GM12878 (cell line): ENCODE data around the gene NCDN. TPM values are rescaled to one million over a fixed set of nuclear protein-coding genes. Genes with fewer than 3 reads are reported as not detected.

ENCODE experiments used
- ATAC-seq: fragments of 200-7000 bp; cut with Tn5 transposase; 3 replicates; pipeline ENCODE4 v1.9.1; 2020; ENCODE audit warnings: mild to moderate bottlenecking, moderate library complexity
- BruUV-seq: library from RNA; stranded (reverse); fragments of 400-500 nt; replicated peaks from 2 replicates; lab custom pipeline; 2021; lab: Mats Ljungman, UMichigan
- CTCF ChIA-PET: fragments of 300-600 bp; sonication (Branson Sonifier 250); formaldehyde crosslinking; extraction: SDS; loops from one replicate; lab custom pipeline; 2021; ENCODE audit warnings: inconsistent platforms; lab: Yijun Ruan, JAX
- POLR2A ChIA-PET: fragments of 350-600 bp; formaldehyde crosslinking; extraction: SDS; loops from one replicate; lab custom pipeline; 2021; ENCODE audit warnings: inconsistent platforms; lab: Charles Lee
- RAD21 ChIA-PET: fragments of 300-600 bp; sonication (Branson Sonifier 250); formaldehyde crosslinking; loops from one replicate; lab custom pipeline; 2023; ENCODE audit warnings: antibody characterized with exemption; ENCODE audit not compliant: unreplicated experiment; lab: Charles Lee
- SMC1A ChIA-PET: fragments of 300-600 bp; sonication (Branson Sonifier 250); formaldehyde crosslinking; loops from one replicate; lab custom pipeline; 2023; ENCODE audit not compliant: unreplicated experiment, uncharacterized antibody; lab: Charles Lee
- DNase-seq: peaks from one replicate; pipeline ENCODE4 v3.0.0-alpha.2; 2011; ENCODE audit warnings: low read depth, low spot score
- FAIRE-seq: peaks from 3 replicates; lab custom pipeline; 2011; peaks lifted over from hg19 to GRCh38; lab: Jason Lieb, UNC
- H2AFZ ChIP-seq: 2 replicates; pipeline ENCODE4 v1.6.0; 2011; ENCODE audit warnings: low read depth, low read length, control low read depth; ENCODE audit not compliant: control insufficient read depth
- H3K27ac ChIP-seq: 2 replicates; pipeline ENCODE4 v1.5.1; 2011; ENCODE audit warnings: control low read depth; ENCODE audit not compliant: control insufficient read depth, insufficient read depth
- H3K27me3 ChIP-seq, 2 experiments: replicated peaks in 1 of 2; 2 replicates each; pipeline versions ENCODE4 v1.6.0 to v1.6.1; 2011; ENCODE audit warnings: low read length in 1 of 2; ENCODE audit not compliant: control insufficient read depth in 2 of 2, insufficient read depth in 2 of 2
- H3K36me3 ChIP-seq, 2 experiments: 2 replicates each; pipeline ENCODE4 v1.5.1; 2011; ENCODE audit warnings: low read length in 1 of 2; ENCODE audit not compliant: control insufficient read depth in 2 of 2, insufficient read depth in 2 of 2
- H3K4me1 ChIP-seq: 2 replicates; pipeline ENCODE4 v1.6.1; 2011; ENCODE audit warnings: mild to moderate bottlenecking, low read length, moderate library complexity, mixed read lengths; ENCODE audit not compliant: control insufficient read depth, insufficient read depth
- H3K4me2 ChIP-seq: 2 replicates; pipeline ENCODE4 v1.6.0; 2011; ENCODE audit warnings: control low read depth; ENCODE audit not compliant: control insufficient read depth, insufficient read depth
- H3K4me3 ChIP-seq: fragments of 200-600 bp; sonication (generic); 2 replicates; pipeline ENCODE4 v1.5.1; 2016
- H3K79me2 ChIP-seq: 2 replicates; pipeline ENCODE4 v1.6.0; 2011; ENCODE audit warnings: low read length; ENCODE audit not compliant: control insufficient read depth, insufficient read depth
- H3K9ac ChIP-seq: 2 replicates; pipeline ENCODE4 v1.8.0; 2011; ENCODE audit warnings: low read length, control low read depth, mixed read lengths; ENCODE audit not compliant: control insufficient read depth, insufficient read depth
- H3K9me3 ChIP-seq: replicated peaks from 3 replicates; pipeline ENCODE4 v1.5.1; 2011; ENCODE audit warnings: mild to moderate bottlenecking, low read length; ENCODE audit not compliant: control insufficient read depth, insufficient read depth
- H4K20me1 ChIP-seq: 2 replicates; pipeline ENCODE4 v1.6.0; 2011; ENCODE audit not compliant: control insufficient read depth, insufficient read depth
- ESRRA ChIP-seq: IDR thresholded peaks from 2 replicates; pipeline ENCODE4 v1.6.1; 2012; ENCODE audit warnings: mild to moderate bottlenecking, low read length, improper control_type of control experiment
- WGBS: methylation state at CpG from one replicate; pipeline ENCODE4 v1.1.6; 2016; ENCODE audit warnings: low lambda C conversion rate; ENCODE audit not compliant: insufficient replicate concordance, insufficient coverage; ENCODE audit errors: missing lambda C conversion rate; 5-methylcytosine and 5-hydroxymethylcytosine counted together
- in situ Hi-C: fragments of 300-500 bp; cut with MboI; formaldehyde crosslinking; loops from 9 replicates; pipeline ENCODE4 v1.14.3; 2018; ENCODE audit warnings: mixed read lengths
- intact Hi-C: fragments of 100-400 bp; cut with micrococcal nuclease; formaldehyde crosslinking; loops from one replicate; pipeline ENCODE4 v1.14.2; 2022; ENCODE audit not compliant: unreplicated experiment
- polyA plus RNA-seq, 11 experiments: library from polyadenylated mRNA; depleted of rRNA in 4 of 11; unstranded in 6 of 11; stranded (reverse) in 5 of 11; fragments of >200 nt; fragmentation: Nextera tagmentation in 4 of 11; fragmentation: Illumina TruSeq in 1 of 11; extraction: Ambion mirVana in 4 of 11; extraction: Trizol in 1 of 11; gene quantifications; 1 replicate in 1 of 11; 2 replicates in 10 of 11; pipeline versions ENCODE4 v1.2.1 to v1.2.3, GENCODE V29; 2011 to 2016; ENCODE audit warnings: inconsistent platforms in 2 of 11, missing spikeins in 2 of 11, low read depth in 1 of 11
- total RNA-seq, 4 experiments: library from RNA; depleted of rRNA in 3 of 4; stranded (reverse); fragments of >200 nt in 3 of 4; fragmentation: Illumina TruSeq in 1 of 4; extraction: Trizol in 1 of 4; gene quantifications; 2 replicates each; pipeline versions ENCODE4 v1.2.1 to v1.2.3, GENCODE V29; 2013 to 2021
- TF ChIP-seq, protein P1 (sequence below): IDR thresholded peaks from 2 replicates; pipeline ENCODE4 v1.6.1; 2011; ENCODE audit warnings: mild to moderate bottlenecking, low read depth, low read length, moderate library complexity; ENCODE audit not compliant: insufficient replicate concordance
- TF ChIP-seq, protein P2 (sequence below): fragments of 450-650 bp; IDR thresholded peaks from 2 replicates; pipeline ENCODE4 v1.6.1; 2016; ENCODE audit warnings: mild to moderate bottlenecking, moderate library complexity, borderline replicate concordance

Gene NCDN
- total and polyA plus RNA-seq, 10 of the 15 experiments (the other 5 are each of a cell fraction or from before 2014, with no cell fraction given), result 1.8 to 25.5 (median 10.9) TPM

DNA sequence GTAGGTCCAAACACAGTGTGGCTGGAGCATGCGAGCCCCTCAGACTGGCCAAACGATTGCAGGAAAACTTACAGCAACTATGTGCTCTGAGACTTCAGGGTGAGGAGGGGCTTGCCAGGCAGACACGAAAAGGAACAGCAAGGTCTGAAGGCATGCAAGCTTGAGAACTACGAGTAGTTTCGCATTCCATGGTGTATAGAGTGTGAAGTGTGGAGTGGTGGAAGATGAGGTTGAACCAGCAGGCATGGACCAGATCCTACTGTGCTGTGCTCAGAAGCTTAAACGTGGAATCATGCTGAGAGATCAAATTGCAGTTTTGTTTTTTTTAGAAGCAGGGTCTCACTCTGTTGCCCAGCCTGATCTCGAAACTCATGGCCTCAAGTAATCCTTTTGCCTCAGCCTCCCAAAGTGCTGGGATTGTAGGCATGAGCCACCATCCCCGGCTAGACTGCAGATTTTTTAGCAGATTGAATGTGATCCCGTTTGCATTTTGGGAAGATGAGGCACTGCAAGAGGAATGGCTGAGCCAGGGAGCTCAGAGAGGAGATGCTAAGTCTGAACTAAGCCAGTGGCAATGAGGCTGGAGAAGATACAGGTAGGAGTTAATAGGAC is 10.5 kb downstream of the NCDN start:
- Histone ChIP-seq H3K27ac (no peak overlapping the region), H3K4me2 (no peak overlapping the region), H3K4me3 (no peak overlapping the region), H3K36me3 (peaks cover 0 to 8% of the 10 kb centered on the region in 2 experiments; a peak in 1 of 4 replicates), H4K20me1 (no peaks in the 10 kb centered on the region), H2AFZ (no peak overlapping the region), H3K79me2 (no peaks in the 10 kb centered on the region), H3K9ac (no peak overlapping the region), H3K27me3 (no peaks in the 10 kb centered on the region), H3K4me1 (no peaks in the 10 kb centered on the region), H3K9me3 (no peaks in the 10 kb centered on the region)
- no peak for TF ChIP-seq ESRRA
- TF ChIP-seq, protein P1, sequence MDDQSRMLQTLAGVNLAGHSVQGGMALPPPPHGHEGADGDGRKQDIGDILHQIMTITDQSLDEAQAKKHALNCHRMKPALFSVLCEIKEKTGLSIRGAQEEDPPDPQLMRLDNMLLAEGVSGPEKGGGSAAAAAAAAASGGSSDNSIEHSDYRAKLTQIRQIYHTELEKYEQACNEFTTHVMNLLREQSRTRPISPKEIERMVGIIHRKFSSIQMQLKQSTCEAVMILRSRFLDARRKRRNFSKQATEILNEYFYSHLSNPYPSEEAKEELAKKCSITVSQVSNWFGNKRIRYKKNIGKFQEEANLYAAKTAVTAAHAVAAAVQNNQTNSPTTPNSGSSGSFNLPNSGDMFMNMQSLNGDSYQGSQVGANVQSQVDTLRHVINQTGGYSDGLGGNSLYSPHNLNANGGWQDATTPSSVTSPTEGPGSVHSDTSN, result no peak
- TF ChIP-seq, protein P2, sequence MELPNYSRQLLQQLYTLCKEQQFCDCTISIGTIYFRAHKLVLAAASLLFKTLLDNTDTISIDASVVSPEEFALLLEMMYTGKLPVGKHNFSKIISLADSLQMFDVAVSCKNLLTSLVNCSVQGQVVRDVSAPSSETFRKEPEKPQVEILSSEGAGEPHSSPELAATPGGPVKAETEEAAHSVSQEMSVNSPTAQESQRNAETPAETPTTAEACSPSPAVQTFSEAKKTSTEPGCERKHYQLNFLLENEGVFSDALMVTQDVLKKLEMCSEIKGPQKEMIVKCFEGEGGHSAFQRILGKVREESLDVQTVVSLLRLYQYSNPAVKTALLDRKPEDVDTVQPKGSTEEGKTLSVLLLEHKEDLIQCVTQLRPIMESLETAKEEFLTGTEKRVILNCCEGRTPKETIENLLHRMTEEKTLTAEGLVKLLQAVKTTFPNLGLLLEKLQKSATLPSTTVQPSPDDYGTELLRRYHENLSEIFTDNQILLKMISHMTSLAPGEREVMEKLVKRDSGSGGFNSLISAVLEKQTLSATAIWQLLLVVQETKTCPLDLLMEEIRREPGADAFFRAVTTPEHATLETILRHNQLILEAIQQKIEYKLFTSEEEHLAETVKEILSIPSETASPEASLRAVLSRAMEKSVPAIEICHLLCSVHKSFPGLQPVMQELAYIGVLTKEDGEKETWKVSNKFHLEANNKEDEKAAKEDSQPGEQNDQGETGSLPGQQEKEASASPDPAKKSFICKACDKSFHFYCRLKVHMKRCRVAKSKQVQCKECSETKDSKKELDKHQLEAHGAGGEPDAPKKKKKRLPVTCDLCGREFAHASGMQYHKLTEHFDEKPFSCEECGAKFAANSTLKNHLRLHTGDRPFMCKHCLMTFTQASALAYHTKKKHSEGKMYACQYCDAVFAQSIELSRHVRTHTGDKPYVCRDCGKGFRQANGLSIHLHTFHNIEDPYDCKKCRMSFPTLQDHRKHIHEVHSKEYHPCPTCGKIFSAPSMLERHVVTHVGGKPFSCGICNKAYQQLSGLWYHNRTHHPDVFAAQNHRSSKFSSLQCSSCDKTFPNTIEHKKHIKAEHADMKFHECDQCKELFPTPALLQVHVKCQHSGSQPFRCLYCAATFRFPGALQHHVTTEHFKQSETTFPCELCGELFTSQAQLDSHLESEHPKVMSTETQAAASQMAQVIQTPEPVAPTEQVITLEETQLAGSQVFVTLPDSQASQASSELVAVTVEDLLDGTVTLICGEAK, result no peak
- POLR2A ChIA-PET, result interaction anchor here (0.9 kb wide), 1 partner anchor 214 kb away, joined by 3 read pairs; no protein-coding TSS in a partner anchor
- ATAC-seq, result no peak
- in situ Hi-C loops, result loop anchor here (5.0 kb wide), 2 partner anchors 149 to 209 kb away; partner anchors contain the start of gene C1orf216
- SMC1A ChIA-PET, result interaction anchor here (0.7 to 5.9 kb wide), 15 partner anchors 9 to 214 kb away, joined by 3 to 128 read pairs (median 4); partner anchors contain the start of genes C1orf216 and CLSPN
- intact Hi-C loops, result loop anchor here (2.0 kb wide), 1 partner anchor 147 kb away; no protein-coding TSS in a partner anchor
- no peak for FAIRE-seq
- BruUV-seq, result no TSS peak
- RAD21 ChIA-PET, result interaction anchor here (0.7 to 3.4 kb wide), 14 partner anchors 10 to 211 kb away, joined by 3 to 57 read pairs (median 6); partner anchors contain the start of gene CLSPN
- 72% methylated on average over 9 of the region's 9 CpGs for WGBS
- DNase-seq, result no peak
- CTCF ChIA-PET, result interaction anchor here (0.6 to 7.1 kb wide), 34 partner anchors 8 to 366 kb away, joined by 3 to 248 read pairs (median 4); partner anchors contain the start of genes C1orf216, CLSPN, KIAA0319L and ZMYM4
